Measurements from ENCODE around the gene LGALS12. TPM values are rescaled to one million over a fixed set of nuclear protein-coding genes. Genes with fewer than 3 reads are reported as not detected.

Gene LGALS12
- total RNA-seq, 4 donors from 2014 or later = 0.76 to 6.3 (median 2.3) TPM; not detected in 1

- DNase-seq (ENCODE audit: low spot score in 2 of 2) = no peak
- Histone ChIP-seq H3K27me3 (no peaks in the 10 kb centered on the region), H3K4me1 (peaks cover 4% of the 10 kb centered on the region), H3K27ac (no peak overlapping the region), H3K36me3 (no peaks in the 10 kb centered on the region), H3K4me3 (no peak overlapping the region), H3K9me3 (no peaks in the 10 kb centered on the region)
- TF ChIP-seq EP300 (IDR thresholded peaks at IDR 0.05) (no peak), POLR2AphosphoS5 (IDR thresholded peaks at IDR 0.05) (no peak), POLR2A (IDR thresholded peaks at IDR 0.05) (no peak)
- TF ChIP-seq, protein P1, sequence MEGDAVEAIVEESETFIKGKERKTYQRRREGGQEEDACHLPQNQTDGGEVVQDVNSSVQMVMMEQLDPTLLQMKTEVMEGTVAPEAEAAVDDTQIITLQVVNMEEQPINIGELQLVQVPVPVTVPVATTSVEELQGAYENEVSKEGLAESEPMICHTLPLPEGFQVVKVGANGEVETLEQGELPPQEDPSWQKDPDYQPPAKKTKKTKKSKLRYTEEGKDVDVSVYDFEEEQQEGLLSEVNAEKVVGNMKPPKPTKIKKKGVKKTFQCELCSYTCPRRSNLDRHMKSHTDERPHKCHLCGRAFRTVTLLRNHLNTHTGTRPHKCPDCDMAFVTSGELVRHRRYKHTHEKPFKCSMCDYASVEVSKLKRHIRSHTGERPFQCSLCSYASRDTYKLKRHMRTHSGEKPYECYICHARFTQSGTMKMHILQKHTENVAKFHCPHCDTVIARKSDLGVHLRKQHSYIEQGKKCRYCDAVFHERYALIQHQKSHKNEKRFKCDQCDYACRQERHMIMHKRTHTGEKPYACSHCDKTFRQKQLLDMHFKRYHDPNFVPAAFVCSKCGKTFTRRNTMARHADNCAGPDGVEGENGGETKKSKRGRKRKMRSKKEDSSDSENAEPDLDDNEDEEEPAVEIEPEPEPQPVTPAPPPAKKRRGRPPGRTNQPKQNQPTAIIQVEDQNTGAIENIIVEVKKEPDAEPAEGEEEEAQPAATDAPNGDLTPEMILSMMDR (IDR thresholded peaks at IDR 0.05) = no peak
- WGBS = 93% methylated on average over 6 of the region's 6 CpGs
These were observed 10.2 kb downstream of the LGALS12 start for GRCh38 chr11:63516109-63516508.

DNA sequence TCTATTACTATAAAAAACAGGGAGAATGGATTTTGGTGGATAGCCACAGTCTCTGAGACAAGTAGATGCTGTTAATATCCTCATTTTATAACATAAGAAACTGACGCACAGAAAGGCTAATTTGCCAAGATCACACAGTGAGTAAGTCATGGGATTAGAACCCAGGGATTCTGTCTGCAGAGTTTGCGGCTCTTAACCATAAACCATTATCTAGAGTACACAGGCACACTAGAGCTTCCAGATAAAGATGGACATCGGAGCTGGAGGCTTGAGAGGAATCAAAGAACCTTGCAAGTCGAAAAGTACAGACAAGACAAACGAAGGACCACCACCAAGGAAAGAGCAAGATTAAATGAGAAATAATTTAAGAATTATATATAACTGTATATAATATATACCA is 11.3 kb downstream of the LGALS12 start:
- Histone ChIP-seq H3K4me3 (no peak overlapping the region), H3K27me3 (no peaks in the 10 kb centered on the region), H3K4me1 (no peaks in the 10 kb centered on the region), H3K36me3 (no peaks in the 10 kb centered on the region), H3K9me3 (no peaks in the 10 kb centered on the region), H3K27ac (no peak overlapping the region)
- WGBS = 98% methylated on average over 5 of the region's 5 CpGs
- DNase-seq (ENCODE audit: low spot score in 2 of 2) = no peak
- TF ChIP-seq EP300 (IDR thresholded peaks at IDR 0.05) (no peak), POLR2AphosphoS5 (IDR thresholded peaks at IDR 0.05) (no peak), POLR2A (IDR thresholded peaks at IDR 0.05) (no peak)
- TF ChIP-seq, protein P1 (IDR thresholded peaks at IDR 0.05) = no peak

GRCh38 chr11:63518548-63518947 is 12.7 kb downstream of the LGALS12 start:
- Histone ChIP-seq H3K27me3 (no peaks in the 10 kb centered on the region), H3K36me3 (no peaks in the 10 kb centered on the region), H3K27ac (no peak overlapping the region), H3K4me3 (no peak overlapping the region), H3K4me1 (no peaks in the 10 kb centered on the region), H3K9me3 (no peaks in the 10 kb centered on the region)
- WGBS = 36% methylated on average over 1 of the region's 1 CpG
- no peak for DNase-seq (ENCODE audit: low spot score in 2 of 2)
- TF ChIP-seq POLR2AphosphoS5 (IDR thresholded peaks at IDR 0.05) = no peak
- TF ChIP-seq, protein P1 (IDR thresholded peaks at IDR 0.05) = no peak
- TF ChIP-seq EP300 (IDR thresholded peaks at IDR 0.05) = no peak
- TF ChIP-seq POLR2A (IDR thresholded peaks at IDR 0.05) = no peak

- H3K36me3 ChIP-seq = no peaks in the 10 kb centered on the region
- no peaks in the 10 kb centered on the region for H3K27me3 ChIP-seq
- no peak for TF ChIP-seq POLR2AphosphoS5 (IDR thresholded peaks at IDR 0.05)
- no peak for TF ChIP-seq EP300 (IDR thresholded peaks at IDR 0.05)
- no peak for TF ChIP-seq POLR2A (IDR thresholded peaks at IDR 0.05)
- TF ChIP-seq, protein P1 (IDR thresholded peaks at IDR 0.05) = no peak
- 78% methylated on average over 5 of the region's 5 CpGs for WGBS
- H3K27ac ChIP-seq = no peak overlapping the region
- H3K4me3 ChIP-seq = no peak overlapping the region
- no peaks in the 10 kb centered on the region for H3K4me1 ChIP-seq
- DNase-seq (ENCODE audit: low spot score in 2 of 2) = no peak
- no peaks in the 10 kb centered on the region for H3K9me3 ChIP-seq
These were observed 14.8 kb downstream of the LGALS12 start for GRCh38 chr11:63520606-63521170.

GRCh38 chr11:63521896-63522295 is 16.0 kb downstream of the LGALS12 start:
- WGBS = 86% methylated on average over 2 of the region's 2 CpGs
- Histone ChIP-seq H3K36me3 (no peaks in the 10 kb centered on the region), H3K4me1 (no peaks in the 10 kb centered on the region), H3K9me3 (no peaks in the 10 kb centered on the region), H3K27ac (no peak overlapping the region), H3K27me3 (no peaks in the 10 kb centered on the region), H3K4me3 (no peak overlapping the region)
- TF ChIP-seq POLR2A (IDR thresholded peaks at IDR 0.05) (no peak), EP300 (IDR thresholded peaks at IDR 0.05) (no peak), POLR2AphosphoS5 (IDR thresholded peaks at IDR 0.05) (no peak)
- TF ChIP-seq, protein P1 (IDR thresholded peaks at IDR 0.05) = no peak
- no peak for DNase-seq (ENCODE audit: low spot score in 2 of 2)

Data from suprapubic skin (tissue), 4 donors.